Cardiac muscle cell (in vitro differentiated cells and primary cell): ENCODE results near the gene TBC1D5. TPM values are rescaled to one million over a fixed set of nuclear protein-coding genes. Genes with fewer than 3 reads are reported as not detected.
A peak's percentile ranks its signal among the peaks of the same experiment; 100 is the strongest.

Source experiments
- DNase-seq, 2 donors: peaks; one replicate each; pipeline versions ENCODE4 v3.0.0 to v3.0.0-alpha.2; 2010 to 2017; ENCODE audit warnings: low read depth in 1 of 2, low spot score in 1 of 2
- H3K27ac ChIP-seq: fragments of 200-600 bp; sonication (generic); 2 replicates; pipeline ENCODE4 v1.5.1; 2016
- H3K27me3 ChIP-seq: fragments of 200-600 bp; sonication (generic); 2 replicates; pipeline ENCODE4 v1.6.0; 2016; ENCODE audit warnings: control low read depth
- H3K36me3 ChIP-seq: fragments of 200-600 bp; sonication (generic); 2 replicates; pipeline ENCODE4 v1.5.1; 2016; ENCODE audit warnings: control low read depth
- H3K4me1 ChIP-seq: fragments of 200-600 bp; sonication (generic); 2 replicates; pipeline ENCODE4 v1.8.1; 2017; ENCODE audit warnings: low read depth, mild to moderate bottlenecking, mixed run types
- H3K4me3 ChIP-seq: fragments of 200-600 bp; sonication (generic); 2 replicates; pipeline ENCODE4 v1.5.1; 2016; ENCODE audit warnings: mild to moderate bottlenecking
- H3K9me3 ChIP-seq: fragments of 200-600 bp; sonication (generic); 2 replicates; pipeline ENCODE4 v1.5.1; 2017; ENCODE audit warnings: low read depth, mild to moderate bottlenecking, control low read depth
- CTCF ChIP-seq: IDR thresholded peaks from 2 replicates; pipeline ENCODE4 v1.5.1; 2012; ENCODE audit warnings: low read depth, mild to moderate bottlenecking, low read length
- polyA plus RNA-seq: library from polyadenylated mRNA; unstranded; fragments of >200 nt; fragmentation: Nextera tagmentation; extraction: Ambion mirVana; gene quantifications from 2 replicates; pipeline ENCODE4 v1.2.1, GENCODE V29; 2016
- total RNA-seq: library from RNA; depleted of rRNA; stranded (reverse); fragments of >200 nt; gene quantifications from 2 replicates; pipeline ENCODE4 v1.2.3, GENCODE V29; 2016

The TBC1D5 gene
- total and polyA plus RNA-seq, 2 experiments from 2014 or later = 34.5 to 66.6 TPM

GRCh38 chr3:17118771-17119170, 623.7 kb downstream of the TBC1D5 start:
- no peak for TF ChIP-seq CTCF
- no peaks in the 10 kb centered on the region for H3K27me3 ChIP-seq
- no peaks in the 10 kb centered on the region for H3K36me3 ChIP-seq
- DNase-seq = no peak
- H3K4me1 ChIP-seq = no peaks in the 10 kb centered on the region
- no peak overlapping the region for H3K4me3 ChIP-seq
- H3K27ac ChIP-seq = no peak overlapping the region
- H3K9me3 ChIP-seq = no peaks in the 10 kb centered on the region

GRCh38 chr3:17116007-17116600, 626.3 kb downstream of the TBC1D5 start:
- no peaks in the 10 kb centered on the region for H3K9me3 ChIP-seq
- H3K36me3 ChIP-seq = no peaks in the 10 kb centered on the region
- no peak for DNase-seq
- TF ChIP-seq CTCF = no peak
- H3K4me3 ChIP-seq = no peak overlapping the region
- H3K27me3 ChIP-seq = no peaks in the 10 kb centered on the region
- H3K4me1 ChIP-seq = no peaks in the 10 kb centered on the region
- H3K27ac ChIP-seq = no peak overlapping the region

- TF ChIP-seq CTCF = no peak
These were observed 627.2 kb downstream of the TBC1D5 start for GRCh38 chr3:17115186-17115585.

GRCh38 chr3:17111586-17111985, 630.8 kb downstream of the TBC1D5 start:
- no peaks in the 10 kb centered on the region for H3K9me3 ChIP-seq
- TF ChIP-seq CTCF = no peak
- no peak overlapping the region for H3K27ac ChIP-seq
- no peaks in the 10 kb centered on the region for H3K4me1 ChIP-seq
- H3K4me3 ChIP-seq = no peak overlapping the region
- H3K27me3 ChIP-seq = no peaks in the 10 kb centered on the region
- DNase-seq = no peak
- no peaks in the 10 kb centered on the region for H3K36me3 ChIP-seq

More at GRCh38 chr3:17115186-17115585, 627.2 kb downstream of the TBC1D5 start:
- no peaks in the 10 kb centered on the region for H3K9me3 ChIP-seq
- H3K27ac ChIP-seq = no peak overlapping the region
- peak in 1 of 2 donors; percentile 13 for DNase-seq
- H3K4me1 ChIP-seq = no peaks in the 10 kb centered on the region
- H3K36me3 ChIP-seq = no peaks in the 10 kb centered on the region
- no peak overlapping the region for H3K4me3 ChIP-seq
- H3K27me3 ChIP-seq = no peaks in the 10 kb centered on the region

GRCh38 chr3:17110660-17111396, 631.6 kb downstream of the TBC1D5 start:
- no peak overlapping the region for H3K4me3 ChIP-seq
- no peak for TF ChIP-seq CTCF
- no peaks in the 10 kb centered on the region for H3K36me3 ChIP-seq
- H3K9me3 ChIP-seq = no peaks in the 10 kb centered on the region
- no peaks in the 10 kb centered on the region for H3K27me3 ChIP-seq
- H3K4me1 ChIP-seq = no peaks in the 10 kb centered on the region
- DNase-seq = no peak
- H3K27ac ChIP-seq = no peak overlapping the region
